Right lobe of liver (tissue), 6 donors: Measurements from ENCODE around the gene PRR5L. TPM values are rescaled to one million over a fixed set of nuclear protein-coding genes. Genes with fewer than 3 reads are reported as not detected.

ENCODE experiments used
- ATAC-seq, 4 donors: fragments of 200-7000 bp; cut with Tn5 transposase; one replicate each; pipeline ENCODE4 v1.9.1; 2020; ENCODE audit warnings: mild to moderate bottlenecking in 4 of 4, moderate library complexity in 4 of 4
- DNase-seq, 3 donors: peaks; one replicate each; pipeline ENCODE4 v3.0.0-alpha.2; 2020
- H3K27ac ChIP-seq, 3 donors: fragments of 200-600 bp; one replicate each; pipeline ENCODE4 v1.8.0; 2022
- H3K27me3 ChIP-seq, 2 donors: fragments of 200-600 bp; one replicate each; pipeline ENCODE4 v1.8.0; 2022
- H3K36me3 ChIP-seq, 4 donors: fragments of 200-600 bp; sonication (generic) in 1 of 4; one replicate each; pipeline versions ENCODE4 v1.5.1 to v1.8.0; 2017 to 2022; ENCODE audit warnings: control low read depth in 1 of 4
- H3K4me1 ChIP-seq, 4 donors: fragments of 200-600 bp; sonication (generic) in 1 of 4; one replicate each; pipeline versions ENCODE4 v1.5.1 to v1.8.0; 2017 to 2022; ENCODE audit warnings: control low read depth in 1 of 4
- H3K4me3 ChIP-seq, 3 donors: fragments of 200-600 bp; one replicate each; pipeline ENCODE4 v1.8.0; 2022
- H3K9me3 ChIP-seq, 4 donors: fragments of 200-600 bp; sonication (generic) in 1 of 4; one replicate each; pipeline versions ENCODE4 v1.5.1 to v1.8.0; 2017 to 2022; ENCODE audit warnings: control low read depth in 1 of 4
- CTCF ChIP-seq, 4 donors: fragments of 200-600 bp in 3 of 4; fragments of 450-650 bp in 1 of 4; IDR thresholded peaks; one replicate each; pipeline versions ENCODE4 v1.5.1 to v1.8.0; 2016 to 2022; ENCODE audit warnings: antibody characterized with exemption in 4 of 4, mild to moderate bottlenecking in 2 of 4
- POLR2A ChIP-seq: fragments of 450-650 bp; IDR thresholded peaks from one replicate; pipeline ENCODE4 v1.6.1; 2017; ENCODE audit warnings: antibody characterized with exemption, mild to moderate bottlenecking
- WGBS: methylation state at CpG from one replicate; pipeline ENCODE4 v1.1.6; 2018; ENCODE audit warnings: low coverage, low lambda C conversion rate; ENCODE audit not compliant: insufficient coverage; ENCODE audit errors: missing lambda C conversion rate; 5-methylcytosine and 5-hydroxymethylcytosine counted together
- intact Hi-C, 2 donors: fragments of 100-400 bp; cut with DNase I; formaldehyde crosslinking; loops; one replicate each; pipeline versions ENCODE4 v1.11.2 to v1.14.1; 2022
- total RNA-seq, 6 experiments: library from RNA; depleted of rRNA in 2 of 6; stranded (reverse); fragments of >200 nt in 2 of 6; fragmentation: NEBNext Ultra II Directional in 3 of 6; extraction: Animal tissue kit (Norgen Biotek cat#: 25700) in 3 of 6; gene quantifications; one replicate each; pipeline versions ENCODE4 v1.1.0 to v1.2.4, GENCODE V29; 2016 to 2023
- donor health status: DM: no; HTN: yes; CAD: no.
- donor health status: DM: no; HTN: no; CAD: no.
- donor health status: DM: no; HTN: no; CAD: no.
- donor health status: DM: no; HTN: yes; CAD: no.
- donor health status: DM: no; HTN: yes; CAD: no.

Gene PRR5L
- total RNA-seq, 6 experiments from 2014 or later, result 2.2 to 4.5 (median 2.3) TPM

GRCh38 chr11:36251823-36252222, 44.3 kb upstream of the PRR5L start:
- 60% methylated on average over 2 of the region's 2 CpGs for WGBS
- H3K36me3 ChIP-seq, result no peaks in the 10 kb centered on the region
- no peak for ATAC-seq
- H3K27me3 ChIP-seq, result no peaks in the 10 kb centered on the region
- intact Hi-C loops, result no loop called here
- H3K9me3 ChIP-seq, result no peaks in the 10 kb centered on the region
- DNase-seq, result no peak
- H3K27ac ChIP-seq, result no peak overlapping the region
- H3K4me1 ChIP-seq, result peaks cover 0 to 24% (median 0%) of the 10 kb centered on the region in 4 donors
- no peak for TF ChIP-seq CTCF (IDR thresholded peaks at IDR 0.05)
- TF ChIP-seq POLR2A, result no peak
- no peak overlapping the region for H3K4me3 ChIP-seq

- no peak for ATAC-seq
- no peak for DNase-seq
- Histone ChIP-seq H3K4me1 (peaks cover 0 to 13% (median 0%) of the 10 kb centered on the region in 4 donors), H3K27ac (no peak overlapping the region), H3K36me3 (no peaks in the 10 kb centered on the region), H3K27me3 (no peaks in the 10 kb centered on the region), H3K4me3 (no peak overlapping the region), H3K9me3 (no peaks in the 10 kb centered on the region)
- no peak for TF ChIP-seq CTCF (IDR thresholded peaks at IDR 0.05)
- no peak for TF ChIP-seq POLR2A
- 51% methylated on average over 5 of the region's 5 CpGs for WGBS
- intact Hi-C loops, result no loop called here
Measured at GRCh38 chr11:36253238-36253637, 42.9 kb upstream of the PRR5L start.

GRCh38 chr11:36254713-36255112, 41.4 kb upstream of the PRR5L start:
- intact Hi-C loops, result no loop called here

GRCh38 chr11:36257351-36257750, 38.7 kb upstream of the PRR5L start:
- H3K9me3 ChIP-seq, result no peaks in the 10 kb centered on the region
- H3K4me3 ChIP-seq, result no peak overlapping the region
- H3K4me1 ChIP-seq, result no peaks in the 10 kb centered on the region
- no peak overlapping the region for H3K27ac ChIP-seq
- no peak for TF ChIP-seq POLR2A
- no peak for TF ChIP-seq CTCF (IDR thresholded peaks at IDR 0.05)
- no peaks in the 10 kb centered on the region for H3K36me3 ChIP-seq
- no peaks in the 10 kb centered on the region for H3K27me3 ChIP-seq
- ATAC-seq, result no peak
- intact Hi-C loops, result no loop called here
- 15% methylated on average over 1 of the region's 5 CpGs for WGBS
- DNase-seq, result no peak

More at GRCh38 chr11:36254713-36255112, 41.4 kb upstream of the PRR5L start:
- Histone ChIP-seq H3K27me3 (no peaks in the 10 kb centered on the region), H3K4me3 (no peak overlapping the region), H3K4me1 (no peaks in the 10 kb centered on the region), H3K27ac (no peak overlapping the region), H3K9me3 (no peaks in the 10 kb centered on the region), H3K36me3 (no peaks in the 10 kb centered on the region)
- DNase-seq, result no peak
- no peak for TF ChIP-seq CTCF (IDR thresholded peaks at IDR 0.05)
- TF ChIP-seq POLR2A, result no peak
- ATAC-seq, result no peak
- 18% methylated on average over 1 of the region's 1 CpG for WGBS
